Ishikawa (cell line): ENCODE results near the gene MAB21L2.

ENCODE experiments used
- CEBPB ChIP-seq: IDR thresholded peaks from 2 replicates; pipeline ENCODE4 v1.6.1; 2012
- CREB1 ChIP-seq: IDR thresholded peaks from 2 replicates; pipeline ENCODE4 v1.6.1; 2012; ENCODE audit warnings: low read depth
- EGR1 ChIP-seq: IDR thresholded peaks from 2 replicates; pipeline ENCODE4 v1.6.1; 2012
- EP300 ChIP-seq: IDR thresholded peaks from 2 replicates; pipeline ENCODE4 v1.6.1; 2012; ENCODE audit warnings: borderline replicate concordance
- FOXM1 ChIP-seq: IDR thresholded peaks from 2 replicates; pipeline ENCODE4 v1.6.1; 2012; ENCODE audit warnings: low read depth, borderline replicate concordance
- NFIC ChIP-seq: IDR thresholded peaks from 2 replicates; pipeline ENCODE4 v1.6.1; 2012
- RAD21 ChIP-seq: IDR thresholded peaks from 2 replicates; pipeline ENCODE4 v1.6.1; 2012; ENCODE audit warnings: low read depth
- REST ChIP-seq: IDR thresholded peaks from 2 replicates; pipeline ENCODE4 v1.6.1; 2012; ENCODE audit warnings: low read depth, mild to moderate bottlenecking
- TAF1 ChIP-seq: IDR thresholded peaks from 2 replicates; pipeline ENCODE4 v1.6.1; 2012; ENCODE audit warnings: low read depth, mild to moderate bottlenecking
- TCF12 ChIP-seq: IDR thresholded peaks from 2 replicates; pipeline ENCODE4 v1.6.1; 2012; ENCODE audit warnings: low read depth
- TEAD4 ChIP-seq: IDR thresholded peaks from 2 replicates; pipeline ENCODE4 v1.6.1; 2012
- USF1 ChIP-seq: IDR thresholded peaks from 2 replicates; pipeline ENCODE4 v1.6.1; 2012
- YY1 ChIP-seq: IDR thresholded peaks from 2 replicates; pipeline ENCODE4 v1.6.1; 2012; ENCODE audit warnings: low read depth
- ZBTB7A ChIP-seq: IDR thresholded peaks from 2 replicates; pipeline ENCODE4 v1.6.1; 2012; ENCODE audit warnings: low read depth
- TF ChIP-seq, protein P1 (sequence below): IDR thresholded peaks from 2 replicates; pipeline ENCODE4 v1.6.1; 2012

MAB21L2 gene

GRCh38 chr4:150562250-150562649, 19.7 kb upstream of the MAB21L2 start:
- TF ChIP-seq YY1 (no peak), TCF12 (no peak), FOXM1 (no peak), TEAD4 (no peak), CREB1 (no peak), CEBPB (no peak), USF1 (no peak), TAF1 (no peak), ZBTB7A (no peak), RAD21 (no peak), NFIC (no peak)
- TF ChIP-seq, protein P1, sequence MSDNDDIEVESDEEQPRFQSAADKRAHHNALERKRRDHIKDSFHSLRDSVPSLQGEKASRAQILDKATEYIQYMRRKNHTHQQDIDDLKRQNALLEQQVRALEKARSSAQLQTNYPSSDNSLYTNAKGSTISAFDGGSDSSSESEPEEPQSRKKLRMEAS = no peak

DNA sequence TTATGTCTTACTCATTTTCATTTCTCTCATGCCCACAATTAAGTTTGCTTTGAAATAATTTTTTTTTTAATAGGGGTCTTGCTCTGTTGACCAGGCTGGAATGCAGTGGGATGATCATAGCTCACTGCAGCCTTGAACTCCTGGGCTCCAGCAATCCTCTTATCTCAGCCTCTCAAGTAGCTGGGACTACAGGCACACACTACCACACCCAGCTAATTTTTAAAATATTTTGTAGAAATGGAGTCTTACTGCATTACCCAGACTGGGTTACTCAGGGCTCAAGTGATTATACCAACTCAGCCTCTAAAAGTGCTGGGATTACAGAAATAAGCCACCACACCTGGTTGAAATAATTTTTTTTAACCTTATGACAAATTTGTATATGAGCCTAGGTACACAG, 19.2 kb upstream of the MAB21L2 start:
- TF ChIP-seq, protein P1 = no peak
- TF ChIP-seq YY1 (no peak), CEBPB (no peak), CREB1 (no peak), ZBTB7A (no peak), REST (no peak), TEAD4 (no peak), USF1 (no peak), TAF1 (no peak)

GRCh38 chr4:150567070-150567469, 14.9 kb upstream of the MAB21L2 start:
- TF ChIP-seq CEBPB = 0 out of 2 replicates have a peak, but pooled peaks have one; percentile 6
- TF ChIP-seq YY1 = no peak

DNA sequence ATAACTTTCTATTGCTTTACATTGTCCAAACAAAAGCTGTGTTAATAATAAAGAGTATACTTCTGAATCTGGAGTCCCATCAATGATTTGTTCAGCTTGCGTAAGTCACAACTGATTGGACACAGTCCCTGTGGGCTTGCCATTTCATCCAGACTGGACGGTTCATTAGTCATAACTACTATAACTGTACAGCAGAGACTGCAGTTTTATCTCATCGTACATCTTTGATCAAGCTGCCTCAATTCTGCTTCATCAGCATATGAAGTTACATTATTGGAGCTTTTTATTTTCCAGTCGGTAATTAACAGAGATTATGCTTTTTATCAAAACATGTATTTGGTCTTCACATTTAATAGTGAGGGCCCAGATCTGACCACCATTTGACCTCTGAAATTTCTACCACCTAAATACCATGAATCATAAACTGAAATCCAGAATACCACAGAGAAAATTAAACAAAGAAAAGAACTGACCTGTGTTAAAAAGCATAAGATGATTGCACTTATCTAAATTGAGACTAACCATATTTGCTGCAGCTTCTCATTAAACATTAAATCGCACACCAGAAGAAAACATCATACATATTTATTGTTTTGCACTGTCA, 12.5 kb upstream of the MAB21L2 start:
- TF ChIP-seq TCF12 = no peak
- no peak for TF ChIP-seq NFIC
- no peak for TF ChIP-seq RAD21
- TF ChIP-seq, protein P1 = no peak
- no peak for TF ChIP-seq REST
- no peak for TF ChIP-seq TEAD4
- no peak for TF ChIP-seq EP300
- TF ChIP-seq YY1 = no peak
- TF ChIP-seq USF1 = no peak
- TF ChIP-seq CEBPB = no peak
- no peak for TF ChIP-seq ZBTB7A
- TF ChIP-seq FOXM1 = no peak
- TF ChIP-seq EGR1 = no peak
- no peak for TF ChIP-seq CREB1
- TF ChIP-seq TAF1 = no peak

DNA sequence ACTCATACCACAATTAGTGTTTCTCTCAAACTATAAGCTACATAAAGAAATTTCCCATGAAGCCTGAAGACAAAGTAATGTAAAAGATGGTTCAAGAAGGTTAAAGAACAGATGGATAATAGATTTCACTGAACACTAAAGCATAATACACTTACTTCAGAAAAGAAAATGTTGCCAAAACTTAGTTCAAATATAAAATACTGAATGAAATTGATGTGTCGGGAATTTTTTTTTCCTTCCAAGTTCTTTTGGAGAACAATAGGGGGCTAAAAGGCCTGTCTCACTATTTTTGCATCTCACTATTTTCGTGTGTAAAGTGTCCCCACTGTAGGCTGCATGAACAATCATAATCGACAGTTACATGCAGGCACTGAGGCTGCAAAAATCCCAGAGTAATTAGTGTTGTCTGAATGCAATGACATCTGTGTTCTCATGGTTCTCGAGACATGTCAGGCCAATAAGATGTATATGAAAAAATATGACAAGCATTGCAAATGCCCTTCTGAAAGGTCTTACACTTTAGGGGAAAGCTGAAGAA, 11.9 kb upstream of the MAB21L2 start:
- TF ChIP-seq ZBTB7A (no peak), YY1 (no peak), USF1 (no peak), RAD21 (no peak), FOXM1 (no peak), NFIC (no peak), REST (no peak), TCF12 (no peak), TAF1 (no peak), EGR1 (no peak), CREB1 (no peak), EP300 (no peak), TEAD4 (no peak), CEBPB (no peak)
- TF ChIP-seq, protein P1 = no peak
